ENCODE data around the gene LYRM4. TPM values are rescaled to one million over a fixed set of nuclear protein-coding genes. Genes with fewer than 3 reads are reported as not detected.

LYRM4 gene
- total RNA-seq, 1 donor from 2014 or later = 20.9 TPM

DNA sequence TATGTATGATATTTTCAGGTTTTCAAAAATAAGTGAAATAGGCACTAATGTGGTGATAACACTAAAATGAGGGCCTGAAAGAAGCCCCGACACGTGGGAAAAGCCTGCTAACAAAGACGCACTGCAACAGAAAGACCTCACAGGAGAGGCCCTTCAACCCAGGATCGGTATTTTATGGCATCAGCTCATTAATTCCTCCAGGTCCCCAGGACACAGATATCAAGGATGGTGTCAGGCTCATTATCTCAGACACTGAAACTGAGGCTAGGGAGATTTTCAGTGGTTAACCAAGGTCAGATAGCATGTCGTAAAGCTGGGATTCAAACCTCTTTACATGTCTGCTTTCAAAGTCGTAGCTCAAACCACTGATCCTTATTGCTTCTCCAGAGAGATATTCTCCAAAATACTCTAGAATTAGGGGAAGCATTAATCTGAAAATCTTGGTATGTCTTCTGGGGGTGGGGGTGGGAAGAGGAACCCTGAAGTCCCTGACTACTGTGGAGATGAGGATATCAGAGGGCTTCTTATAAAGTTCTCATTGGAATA lies 111.5 kb downstream of the LYRM4 start:
- no peak for DNase-seq (ENCODE audit: low read depth)

- DNase-seq (ENCODE audit: low read depth) = no peak
These were observed 114.4 kb downstream of the LYRM4 start for GRCh38 chr6:5146398-5146797.

GRCh38 chr6:5143634-5144311 lies 117.0 kb downstream of the LYRM4 start:
- peak; percentile 87 for DNase-seq (ENCODE audit: low read depth)

GRCh38 chr6:5142915-5143314 lies 117.8 kb downstream of the LYRM4 start:
- peak; percentile 87 for DNase-seq (ENCODE audit: low read depth)

GRCh38 chr6:5142131-5142530 lies 118.6 kb downstream of the LYRM4 start:
- no peak for DNase-seq (ENCODE audit: low read depth)

DNA sequence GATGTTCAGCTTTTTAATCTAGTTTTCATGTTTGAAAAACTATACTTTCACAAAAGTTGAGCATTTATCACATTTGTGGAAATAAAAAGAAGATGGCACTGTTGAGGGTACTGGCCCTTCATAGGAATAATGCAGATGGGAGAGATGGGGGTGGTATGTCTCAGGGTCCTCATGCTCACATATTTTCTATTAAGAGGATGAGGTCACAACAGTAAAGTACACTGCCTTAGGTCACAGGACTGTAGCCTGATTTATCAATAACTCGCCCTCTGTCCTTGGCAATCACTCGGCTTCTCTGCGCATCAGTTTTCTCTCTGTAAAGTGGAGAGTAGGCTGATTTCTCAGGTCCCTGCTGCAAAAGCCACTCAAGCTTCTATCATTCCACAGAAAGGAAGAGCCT lies 119.7 kb downstream of the LYRM4 start:
- DNase-seq (ENCODE audit: low read depth) = no peak

- DNase-seq (ENCODE audit: low read depth) = no peak
These were observed 120.7 kb downstream of the LYRM4 start for GRCh38 chr6:5139828-5140771.

- no peak for DNase-seq (ENCODE audit: low read depth)
These were observed 121.5 kb downstream of the LYRM4 start for GRCh38 chr6:5138995-5139827.

DNA sequence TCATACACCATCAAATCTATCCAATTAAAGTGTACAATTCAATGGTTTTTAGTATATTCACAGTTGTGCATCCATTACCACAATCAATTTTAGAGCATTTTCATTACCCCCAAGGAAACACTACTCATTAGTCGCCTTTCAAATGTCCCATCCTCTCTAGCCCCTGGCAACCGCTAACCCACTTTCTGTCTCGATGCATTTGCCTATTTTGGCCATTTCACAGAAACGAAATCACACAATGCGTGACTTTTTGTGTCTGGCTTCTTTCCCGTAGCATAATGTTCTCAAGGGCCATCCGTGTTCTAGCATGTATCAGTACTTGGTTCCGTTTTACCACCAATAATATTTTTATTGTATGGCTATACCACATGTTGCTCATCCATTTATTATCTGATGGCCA lies 123.9 kb downstream of the LYRM4 start:
- DNase-seq (ENCODE audit: low read depth) = no peak

DNA sequence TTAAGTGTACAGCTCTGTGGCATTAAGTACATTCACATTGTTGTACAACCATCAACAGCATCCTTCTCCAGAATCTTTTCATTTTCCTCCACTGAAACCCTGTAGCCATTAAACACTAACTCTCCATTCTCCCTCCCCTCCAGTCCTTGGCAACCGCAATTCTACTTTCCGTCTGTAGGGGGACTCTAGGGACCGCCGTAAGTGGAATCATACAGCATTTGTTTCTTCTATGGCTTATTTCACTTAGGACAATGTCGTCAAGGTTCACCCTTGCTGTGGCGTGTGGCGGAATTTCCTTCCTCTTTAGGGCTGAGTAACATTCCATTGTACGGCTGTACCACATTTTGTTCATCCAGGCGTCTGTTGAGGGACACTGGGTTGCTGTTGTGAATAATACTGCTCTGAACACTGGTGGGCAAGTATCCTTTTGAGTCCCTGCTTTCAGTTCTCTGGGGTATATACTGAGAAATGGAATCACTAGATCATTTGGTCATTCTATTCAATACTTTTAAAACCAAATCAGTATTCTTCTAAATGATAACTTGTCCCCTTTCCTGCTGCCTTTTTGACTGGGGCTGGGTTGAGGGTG lies 124.9 kb downstream of the LYRM4 start:
- peak; percentile 17 for DNase-seq (ENCODE audit: low read depth)

DNA sequence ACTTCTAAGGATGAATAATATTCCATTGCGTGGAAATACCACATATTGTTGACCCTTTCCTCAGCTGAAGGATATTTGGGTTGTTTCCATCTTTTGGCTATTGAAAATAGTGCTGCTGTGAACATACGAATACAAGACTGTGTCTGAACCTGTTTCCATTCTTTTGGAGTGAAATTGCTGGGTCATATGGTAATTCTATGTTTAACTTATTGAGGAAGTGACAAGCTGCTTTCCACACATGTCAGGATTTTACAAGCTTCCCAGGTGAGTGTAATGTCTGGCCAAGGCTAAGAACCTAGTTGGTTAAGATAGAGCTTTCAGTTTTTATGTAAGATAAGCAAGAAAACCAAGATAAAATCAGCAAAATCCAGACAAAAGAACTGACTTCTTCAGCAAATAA lies 126.8 kb downstream of the LYRM4 start:
- no peak for DNase-seq (ENCODE audit: low read depth)

DNA sequence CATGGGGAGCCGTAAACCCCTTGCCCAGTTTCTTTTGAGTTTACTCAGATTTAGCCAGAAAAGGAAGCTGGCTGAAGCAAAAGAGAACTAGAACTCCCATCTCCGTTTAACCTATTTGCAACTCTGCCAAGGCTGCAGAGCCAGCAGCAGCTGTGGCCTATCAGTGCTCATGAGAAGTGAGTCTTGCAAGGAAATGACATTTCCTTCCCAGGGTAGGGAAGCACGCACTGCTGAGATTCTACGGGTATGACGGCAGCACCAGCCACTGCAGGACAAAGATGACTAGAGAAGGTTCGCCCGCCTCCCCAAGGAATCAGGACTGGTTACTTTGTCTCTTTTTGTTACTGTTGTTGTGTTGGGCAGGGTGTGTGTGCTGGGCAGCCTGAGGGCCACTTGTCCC lies 128.0 kb downstream of the LYRM4 start:
- peak; percentile 58 for DNase-seq (ENCODE audit: low read depth)

DNA sequence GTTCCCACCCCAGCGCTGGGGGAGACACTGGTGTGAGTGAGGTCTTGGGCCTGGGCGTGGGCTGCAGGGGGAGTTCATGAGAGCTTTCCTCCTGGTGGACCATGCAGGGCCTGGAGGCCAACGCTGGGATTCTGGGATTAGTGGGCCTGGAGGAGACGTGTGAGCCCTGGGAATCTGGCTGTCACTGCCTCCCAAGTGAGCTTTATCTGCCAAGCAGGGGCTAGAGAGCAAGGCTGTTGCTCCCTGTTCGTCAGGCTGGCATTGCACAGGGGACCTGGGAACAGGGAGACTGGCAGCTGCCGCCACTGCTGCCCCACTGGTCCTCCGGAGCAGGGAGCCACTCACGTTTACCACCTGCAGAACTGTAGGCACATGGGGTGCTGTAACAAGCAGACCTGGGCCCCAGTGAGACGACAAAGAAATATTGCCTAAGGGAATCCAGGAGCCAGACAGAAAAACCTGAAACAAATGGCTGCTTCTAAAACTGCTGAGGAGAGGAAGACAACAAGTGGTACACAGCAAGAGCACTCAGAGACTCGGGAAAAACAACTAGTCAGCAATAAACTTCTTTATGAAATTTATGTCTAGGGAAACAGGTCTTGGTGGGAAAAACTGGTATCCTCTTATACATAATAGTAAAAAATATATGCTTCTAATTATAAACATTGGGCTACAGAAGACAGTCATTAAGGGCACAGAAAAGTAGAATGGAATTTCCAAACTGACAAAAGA lies 130.4 kb downstream of the LYRM4 start:
- no peak for DNase-seq (ENCODE audit: low read depth)

GRCh38 chr6:5128351-5128750 lies 132.4 kb downstream of the LYRM4 start:
- no peak for DNase-seq (ENCODE audit: low read depth)

- DNase-seq (ENCODE audit: low read depth) = no peak
These were observed 133.6 kb downstream of the LYRM4 start for GRCh38 chr6:5127106-5127687.

DNA sequence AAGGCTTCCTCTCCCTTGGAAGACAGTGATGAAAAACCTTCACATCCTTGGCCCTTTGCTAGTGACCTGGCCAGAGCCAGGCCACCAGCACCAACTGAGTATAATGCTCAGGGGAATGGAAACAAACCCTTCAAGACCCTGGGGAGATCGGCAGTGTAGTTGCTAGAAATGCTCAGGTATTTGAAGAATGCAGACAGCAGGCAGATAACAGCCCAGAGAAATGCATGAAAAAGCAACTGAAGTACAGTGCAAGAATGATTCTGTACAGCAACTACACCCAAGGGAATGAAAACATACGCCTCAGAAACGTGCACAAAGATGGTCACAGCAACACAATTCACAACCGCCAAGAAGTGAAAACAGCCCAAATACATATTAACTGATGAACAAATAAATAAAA lies 134.5 kb downstream of the LYRM4 start:
- DNase-seq (ENCODE audit: low read depth) = no peak

GRCh38 chr6:5125152-5126006 lies 135.4 kb downstream of the LYRM4 start:
- DNase-seq (ENCODE audit: low read depth) = peak; percentile 59

DNA sequence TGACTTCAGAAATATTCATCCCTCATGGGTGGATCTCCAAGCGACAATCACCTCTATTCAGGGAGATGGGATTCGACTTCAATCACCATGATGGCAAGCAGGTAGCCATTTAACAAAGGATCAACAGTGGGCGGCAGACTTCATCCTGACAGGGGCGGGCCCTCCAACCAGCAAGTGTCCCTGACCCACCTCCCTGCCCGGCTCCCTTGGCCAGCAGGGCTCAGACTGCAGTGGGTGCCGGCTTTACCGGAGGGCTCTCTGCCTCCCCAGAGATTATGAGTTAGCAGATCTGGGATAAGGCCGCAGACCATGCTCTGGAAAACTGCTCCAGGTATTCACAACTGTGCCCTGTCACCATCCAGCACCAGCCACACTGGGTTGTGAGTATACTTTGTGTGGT lies 136.2 kb downstream of the LYRM4 start:
- DNase-seq (ENCODE audit: low read depth) = no peak

All from myocyte (in vitro differentiated cells).